ENCODE results near the gene NEURL1. TPM values are rescaled to one million over a fixed set of nuclear protein-coding genes. Genes with fewer than 3 reads are reported as not detected.
"Not testable (repeated sequence)": the region's sequence is repeated elsewhere in the genome, so short reads cannot be mapped to it uniquely, and the experiment has no call there.

NEURL1 gene
- total RNA-seq, 2 donors from 2014 or later = 2.5 to 3.5 TPM

DNA sequence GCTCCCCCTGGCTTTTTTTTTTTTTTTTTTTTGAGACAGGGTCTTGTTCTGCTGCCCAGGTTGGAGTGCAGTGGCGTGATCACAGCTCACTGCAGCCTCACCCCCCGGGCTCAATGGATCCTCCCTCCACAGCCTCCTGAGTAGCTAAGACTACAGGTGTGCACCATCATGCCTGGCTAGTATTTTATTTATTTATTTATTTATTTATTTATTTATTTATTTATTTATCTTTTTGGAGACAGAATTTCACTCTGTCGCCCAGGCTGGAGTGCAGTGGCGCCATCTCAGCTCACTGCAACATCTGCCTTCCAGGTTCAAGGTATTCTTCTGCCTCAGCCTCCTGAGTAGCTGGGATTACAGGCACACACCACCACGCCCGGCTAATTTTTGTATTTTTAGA lies 10.3 kb downstream of the NEURL1 start:
- H3K9me3 Mint-ChIP-seq; H3K27ac Mint-ChIP-seq; DNase-seq; H3K36me3 Mint-ChIP-seq (ENCODE audit: insufficient read depth in 2 of 2); ATAC-seq (replicated peaks in 1 of 2): not testable (repeated sequence)
- peaks cover 56% of the 10 kb centered on the region for H3K4me1 Mint-ChIP-seq (ENCODE audit: low read depth)
- peak overlapping the region in 1 of 2 donors; percentile 16 for H3K4me3 Mint-ChIP-seq
- H3K27me3 Mint-ChIP-seq (ENCODE audit: low read depth) = peaks cover 56% of the 10 kb centered on the region

DNA sequence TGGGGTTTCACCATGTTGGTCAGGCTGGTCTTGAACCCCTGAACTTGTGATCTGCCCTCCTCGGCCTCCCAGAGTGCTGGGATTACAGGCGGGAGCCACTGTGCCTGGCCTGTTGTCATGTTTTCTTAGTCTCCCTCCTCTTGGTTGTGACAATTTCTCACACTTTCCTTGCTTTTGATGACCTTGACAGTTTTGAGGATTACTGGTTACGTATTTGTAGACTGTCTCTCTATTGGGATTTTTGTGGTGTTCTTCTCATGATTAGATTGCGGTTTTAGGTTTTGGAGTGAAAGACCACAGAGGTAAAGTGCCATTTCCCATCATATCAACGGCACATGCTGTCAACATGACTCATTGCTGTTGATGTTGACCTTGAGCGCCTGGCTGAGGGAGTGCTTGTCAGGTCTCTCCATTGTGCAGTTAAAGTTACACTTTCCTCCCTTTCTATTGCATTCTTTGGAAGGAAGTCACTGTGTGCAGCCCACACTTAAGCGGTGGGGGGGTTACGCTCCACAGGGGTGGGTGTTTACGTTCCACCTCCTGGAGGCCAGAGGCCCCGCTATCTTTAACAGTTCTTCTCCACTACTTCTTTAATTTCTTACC lies 10.8 kb downstream of the NEURL1 start:
- no peaks in the 10 kb centered on the region for H3K36me3 Mint-ChIP-seq (ENCODE audit: insufficient read depth in 2 of 2)
- ATAC-seq (replicated peaks in 1 of 2) (peak; percentile 91 to 93), DNase-seq (peak; percentile 57 to 70)
- H3K27me3 Mint-ChIP-seq (ENCODE audit: low read depth) = peaks cover 51% of the 10 kb centered on the region
- H3K9me3 Mint-ChIP-seq = no peaks in the 10 kb centered on the region
- H3K27ac Mint-ChIP-seq = peak overlapping the region; percentile 11
- H3K4me1 Mint-ChIP-seq (ENCODE audit: low read depth) = peaks cover 54% of the 10 kb centered on the region
- peak overlapping the region; percentile 16 to 21 for H3K4me3 Mint-ChIP-seq

DNA sequence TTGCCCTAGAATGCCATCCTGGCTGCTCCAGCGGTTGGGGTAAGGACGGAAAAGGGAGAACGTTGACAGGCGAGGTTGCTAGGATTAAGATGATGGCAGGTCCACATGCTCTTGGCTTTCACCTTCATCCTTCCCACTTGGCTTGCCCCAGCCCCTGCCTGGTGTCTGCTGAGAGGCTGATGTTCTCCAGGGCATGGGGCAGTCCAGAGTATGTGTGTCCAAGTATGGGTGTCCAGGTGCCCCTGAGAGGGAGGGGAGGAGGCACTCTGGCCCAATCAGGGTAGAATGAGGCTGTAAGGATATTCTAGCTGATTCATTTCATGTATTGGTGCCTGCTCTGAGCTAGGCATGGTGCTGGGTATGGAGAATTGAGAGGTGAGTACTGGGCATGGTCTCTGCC lies 12.6 kb downstream of the NEURL1 start:
- Mint-ChIP-seq H3K4me3 (no peak overlapping the region), H3K27ac (no peak overlapping the region), H3K9me3 (no peaks in the 10 kb centered on the region), H3K36me3 (ENCODE audit: insufficient read depth in 2 of 2) (no peaks in the 10 kb centered on the region), H3K4me1 (ENCODE audit: low read depth) (peaks cover 36% of the 10 kb centered on the region), H3K27me3 (ENCODE audit: low read depth) (peaks cover 45% of the 10 kb centered on the region)
- no peak for DNase-seq
- no peak for ATAC-seq (replicated peaks in 1 of 2)

DNA sequence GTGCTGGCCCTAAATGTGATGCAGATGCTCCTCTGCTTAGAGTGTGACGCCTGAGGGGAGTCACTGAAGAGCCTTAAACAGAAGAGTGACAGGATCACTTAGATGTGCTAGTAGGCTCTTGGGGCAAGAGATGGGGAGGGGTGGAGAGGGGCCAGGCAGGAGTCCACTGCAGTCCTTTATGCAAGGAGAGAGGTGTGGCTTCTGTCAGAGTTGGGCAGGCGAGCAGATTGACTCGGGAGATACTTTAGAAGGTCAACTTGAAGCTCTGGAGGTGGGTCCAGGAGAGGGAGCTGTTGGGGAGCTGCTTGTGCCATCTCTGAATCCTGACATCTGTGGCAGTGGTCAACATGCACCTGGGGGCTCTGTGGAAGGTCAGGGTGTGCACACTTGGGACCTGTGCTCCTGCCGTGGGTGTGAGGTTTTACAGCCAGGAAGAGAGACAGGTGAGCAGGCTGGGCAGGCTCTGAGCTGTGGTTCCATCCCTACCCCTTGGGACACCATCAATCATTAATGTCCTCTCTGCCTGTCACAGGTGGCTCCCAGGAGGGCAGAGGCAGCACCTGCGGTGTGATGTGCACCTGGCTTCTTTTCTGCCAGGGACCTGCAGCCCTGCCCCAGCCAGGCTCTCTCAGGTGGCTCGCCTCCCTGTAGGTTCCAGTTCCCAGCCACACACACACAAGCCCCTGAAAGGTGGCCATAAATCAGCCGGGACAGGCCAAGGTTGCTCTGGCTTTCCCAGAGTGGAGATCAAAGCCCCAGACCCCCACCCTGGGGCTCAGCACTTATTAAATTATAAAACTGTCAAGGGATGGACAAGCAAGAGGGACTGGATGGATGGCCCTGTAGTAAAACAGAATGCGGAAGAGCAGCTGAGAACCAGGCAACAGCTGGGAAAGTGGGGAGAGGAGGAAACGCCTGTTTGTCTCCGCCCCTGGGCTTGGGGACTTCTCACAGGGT lies 14.0 kb downstream of the NEURL1 start:
- H3K27ac Mint-ChIP-seq = no peak overlapping the region
- ATAC-seq (replicated peaks in 1 of 2) = no peak

DNA sequence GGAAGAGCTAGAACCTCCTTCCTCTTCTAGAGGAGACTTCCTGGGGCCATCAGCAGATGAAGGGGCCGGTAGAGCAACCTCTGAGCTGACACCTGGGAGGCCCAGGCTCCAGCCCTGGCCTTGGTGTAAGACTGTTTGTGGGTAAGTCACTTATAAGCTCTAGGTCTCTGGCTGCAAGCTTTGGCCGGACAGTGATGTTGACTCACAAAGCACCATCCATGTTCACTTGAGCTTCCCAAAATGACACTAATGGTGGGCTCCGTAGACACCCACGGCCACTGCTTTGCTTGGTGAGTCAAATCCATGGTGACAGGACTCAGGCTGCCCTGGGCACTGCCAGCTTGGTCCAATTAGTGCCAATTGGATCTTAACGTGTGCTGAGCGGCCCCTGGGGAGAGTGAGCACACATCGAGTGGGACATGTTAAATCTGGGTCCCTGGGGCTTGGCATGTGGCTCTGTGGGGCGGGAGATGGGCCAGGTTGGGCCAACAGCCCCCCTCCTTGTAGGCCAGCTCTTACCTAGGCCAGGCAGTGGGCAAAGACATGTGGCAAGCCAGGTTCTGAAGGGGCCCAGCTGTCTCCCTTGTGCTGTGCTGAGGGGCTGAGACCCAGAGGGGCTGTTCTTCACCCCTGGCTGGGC lies 16.7 kb downstream of the NEURL1 start:
- Mint-ChIP-seq H3K36me3 (ENCODE audit: insufficient read depth in 2 of 2) (no peaks in the 10 kb centered on the region), H3K27me3 (ENCODE audit: low read depth) (peaks cover 39% of the 10 kb centered on the region), H3K4me3 (no peak overlapping the region), H3K4me1 (ENCODE audit: low read depth) (peaks cover 12% of the 10 kb centered on the region), H3K27ac (no peak overlapping the region), H3K9me3 (no peaks in the 10 kb centered on the region)
- ATAC-seq (replicated peaks in 1 of 2) = no peak
- no peak for DNase-seq

More for the DNA sequence above, 14.0 kb downstream of the NEURL1 start:
- Mint-ChIP-seq H3K4me3 (no peak overlapping the region), H3K4me1 (ENCODE audit: low read depth) (peaks cover 31% of the 10 kb centered on the region), H3K36me3 (ENCODE audit: insufficient read depth in 2 of 2) (no peaks in the 10 kb centered on the region), H3K27me3 (ENCODE audit: low read depth) (peaks cover 49% of the 10 kb centered on the region), H3K9me3 (no peaks in the 10 kb centered on the region)
- no peak for DNase-seq

DNA sequence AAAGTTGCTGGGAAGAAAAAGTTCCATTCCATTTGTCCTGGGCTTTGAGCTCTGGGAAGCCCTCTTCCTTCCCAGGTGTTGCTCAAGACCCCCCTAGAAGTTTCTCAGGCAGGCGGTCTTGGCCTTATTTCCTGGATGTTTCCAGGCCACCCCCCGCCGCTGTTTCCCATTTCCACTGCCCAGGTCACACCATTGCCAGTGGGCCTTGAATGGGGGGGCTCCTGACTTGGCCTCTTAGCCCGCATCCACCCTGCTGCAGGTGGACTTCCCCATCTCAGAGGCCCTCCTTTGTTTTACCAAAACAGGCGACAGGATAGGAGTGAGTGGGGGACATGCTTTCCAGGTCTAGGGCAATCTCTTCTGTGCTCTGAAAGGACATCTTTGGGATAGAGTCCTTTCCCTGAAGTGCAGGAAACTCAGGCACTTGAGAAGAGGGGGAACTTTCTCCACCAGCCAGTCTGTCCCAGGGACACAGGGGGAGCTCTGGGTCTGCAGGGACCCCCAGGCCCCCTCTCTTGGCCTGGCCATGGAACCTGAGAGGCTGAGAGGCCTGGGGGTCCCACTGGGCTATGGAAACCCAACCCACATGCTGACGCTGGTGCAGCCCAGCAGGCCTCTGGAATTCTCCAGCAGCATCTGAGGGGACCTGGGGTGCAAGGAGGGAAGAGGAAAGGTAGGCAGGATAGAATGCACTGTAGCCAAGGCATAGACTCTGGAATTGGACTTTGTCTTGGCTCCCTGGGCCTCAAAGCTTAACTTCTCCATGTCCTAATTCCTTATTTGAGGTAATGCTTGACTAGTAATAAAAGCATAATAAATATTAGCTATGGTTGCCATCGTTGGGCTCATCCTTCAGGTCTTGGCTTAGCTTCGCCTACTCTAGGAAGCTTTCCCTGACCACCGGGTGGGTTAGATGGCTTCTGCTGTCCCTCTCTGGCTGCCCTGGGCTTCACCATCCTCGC lies 17.6 kb downstream of the NEURL1 start:
- H3K36me3 Mint-ChIP-seq (ENCODE audit: insufficient read depth in 2 of 2) = no peaks in the 10 kb centered on the region

DNA sequence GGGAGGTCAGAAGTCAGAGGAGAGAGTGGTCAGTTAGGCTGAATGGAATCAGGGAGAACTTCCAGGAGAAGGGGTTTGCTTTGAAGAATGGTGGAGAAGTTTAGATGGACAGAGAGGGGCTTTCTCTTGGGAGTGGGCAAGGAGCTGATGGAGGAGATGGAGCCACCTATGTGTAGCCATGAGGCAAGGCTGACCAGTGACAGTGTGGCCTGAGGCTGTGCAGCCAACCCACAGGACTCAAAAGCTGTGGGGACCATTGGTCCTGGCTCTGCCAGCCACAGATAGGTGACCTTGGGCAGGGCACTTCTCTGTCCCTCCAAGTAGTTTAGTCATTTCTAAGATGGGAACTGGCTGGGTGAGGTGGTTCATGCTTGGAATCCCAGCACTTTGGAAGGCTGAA lies 18.7 kb downstream of the NEURL1 start:
- ATAC-seq (replicated peaks in 1 of 2) (no peak), DNase-seq (no peak)
- no peaks in the 10 kb centered on the region for H3K9me3 Mint-ChIP-seq
- no peaks in the 10 kb centered on the region for H3K36me3 Mint-ChIP-seq (ENCODE audit: insufficient read depth in 2 of 2)
- H3K4me1 Mint-ChIP-seq (ENCODE audit: low read depth) = peaks cover 13% of the 10 kb centered on the region
- H3K27ac Mint-ChIP-seq = no peak overlapping the region
- H3K27me3 Mint-ChIP-seq (ENCODE audit: low read depth) = peaks cover 27% of the 10 kb centered on the region
- no peak overlapping the region for H3K4me3 Mint-ChIP-seq

More for the DNA sequence above, 17.6 kb downstream of the NEURL1 start:
- H3K27me3 Mint-ChIP-seq (ENCODE audit: low read depth) = peaks cover 38% of the 10 kb centered on the region
- H3K4me1 Mint-ChIP-seq (ENCODE audit: low read depth) = peaks cover 19% of the 10 kb centered on the region
- H3K4me3 Mint-ChIP-seq = no peak overlapping the region
- no peak overlapping the region for H3K27ac Mint-ChIP-seq
- no peak for ATAC-seq (replicated peaks in 1 of 2)
- no peaks in the 10 kb centered on the region for H3K9me3 Mint-ChIP-seq
- DNase-seq = no peak

DNA sequence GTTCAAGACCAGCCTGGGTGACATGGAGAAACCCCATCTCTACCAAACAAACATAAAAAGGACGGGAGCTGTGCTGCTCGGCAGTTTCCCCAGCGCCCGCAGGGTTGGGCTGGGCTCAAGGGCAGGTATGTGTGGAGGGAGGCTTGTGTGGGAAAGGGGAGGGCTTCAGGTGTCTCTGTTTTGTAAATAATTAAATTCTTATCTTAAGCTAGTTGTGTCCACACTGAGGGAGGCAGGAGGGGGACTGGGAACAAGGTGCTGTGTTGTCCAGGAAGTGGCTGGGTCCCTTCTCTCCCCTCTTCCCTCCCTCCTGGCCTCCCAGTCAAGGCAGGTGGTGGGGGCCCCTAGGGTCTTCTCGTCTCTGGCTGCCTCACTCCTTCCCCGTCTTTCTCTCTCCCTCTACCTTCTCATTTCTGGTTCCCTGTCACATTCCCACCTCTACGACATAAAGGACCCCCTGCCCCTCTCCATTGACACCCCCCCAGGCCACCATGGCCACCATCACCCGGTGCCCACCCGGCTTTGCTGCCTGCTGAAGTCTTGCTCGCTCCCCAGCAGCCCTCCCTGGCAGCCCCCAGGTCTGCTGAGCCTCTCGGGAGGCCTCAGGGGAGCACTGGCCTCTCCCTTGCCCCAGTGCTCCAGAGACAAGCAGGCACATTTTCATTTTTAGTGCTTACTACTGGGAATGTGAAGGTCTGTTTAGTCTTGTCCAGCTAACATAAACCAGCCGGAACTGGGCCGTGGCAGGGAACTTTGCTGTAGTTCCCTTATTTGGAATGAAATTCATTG lies 19.3 kb downstream of the NEURL1 start:
- Mint-ChIP-seq H3K36me3 (ENCODE audit: insufficient read depth in 2 of 2) (no peaks in the 10 kb centered on the region), H3K27ac (no peak overlapping the region)

DNA sequence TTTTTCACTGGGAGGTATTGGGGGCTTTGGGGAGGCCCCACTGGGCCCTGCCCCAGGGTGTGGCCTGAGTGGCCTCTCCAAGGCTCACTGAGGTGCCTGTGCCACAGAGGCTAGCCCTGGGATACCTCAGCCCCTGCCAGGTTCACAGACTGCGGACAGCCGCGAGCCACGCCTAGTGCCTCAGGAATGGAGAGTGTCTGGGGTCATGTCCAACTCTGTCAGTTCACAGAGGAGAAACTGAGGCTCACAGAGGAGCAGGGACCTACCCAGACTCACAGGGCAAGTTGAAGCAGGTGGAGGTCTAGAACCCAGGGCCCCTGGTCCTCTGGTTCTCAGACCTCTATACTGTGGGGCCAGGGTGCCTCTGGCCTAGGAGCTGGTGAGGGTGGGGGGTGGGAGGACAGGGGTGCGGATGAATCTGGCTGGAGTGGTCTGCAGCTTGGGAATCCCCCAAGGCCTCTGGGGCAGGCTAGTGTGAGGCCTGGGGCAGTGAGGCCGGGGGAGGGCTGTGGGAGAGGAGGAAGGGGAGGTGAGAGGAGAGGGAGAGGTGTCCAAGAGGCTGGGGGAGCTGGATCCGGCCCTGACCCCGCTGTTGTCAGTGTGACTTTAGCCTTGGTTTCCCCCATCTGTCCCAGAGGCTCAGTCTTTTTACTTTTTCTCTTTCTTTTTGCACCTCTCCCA lies 20.0 kb downstream of the NEURL1 start:
- ATAC-seq (replicated peaks in 1 of 2) = no peak
- Mint-ChIP-seq H3K9me3 (no peaks in the 10 kb centered on the region), H3K4me3 (no peak overlapping the region), H3K4me1 (ENCODE audit: low read depth) (peaks cover 24% of the 10 kb centered on the region), H3K27ac (no peak overlapping the region), H3K36me3 (ENCODE audit: insufficient read depth in 2 of 2) (no peaks in the 10 kb centered on the region), H3K27me3 (ENCODE audit: low read depth) (peaks cover 18% of the 10 kb centered on the region)
- no peak for DNase-seq

More for the DNA sequence above, 19.3 kb downstream of the NEURL1 start:
- no peaks in the 10 kb centered on the region for H3K9me3 Mint-ChIP-seq
- ATAC-seq (replicated peaks in 1 of 2) (no peak), DNase-seq (no peak)
- H3K4me3 Mint-ChIP-seq = no peak overlapping the region
- H3K4me1 Mint-ChIP-seq (ENCODE audit: low read depth) = peaks cover 19% of the 10 kb centered on the region
- H3K27me3 Mint-ChIP-seq (ENCODE audit: low read depth) = peaks cover 21% of the 10 kb centered on the region

DNA sequence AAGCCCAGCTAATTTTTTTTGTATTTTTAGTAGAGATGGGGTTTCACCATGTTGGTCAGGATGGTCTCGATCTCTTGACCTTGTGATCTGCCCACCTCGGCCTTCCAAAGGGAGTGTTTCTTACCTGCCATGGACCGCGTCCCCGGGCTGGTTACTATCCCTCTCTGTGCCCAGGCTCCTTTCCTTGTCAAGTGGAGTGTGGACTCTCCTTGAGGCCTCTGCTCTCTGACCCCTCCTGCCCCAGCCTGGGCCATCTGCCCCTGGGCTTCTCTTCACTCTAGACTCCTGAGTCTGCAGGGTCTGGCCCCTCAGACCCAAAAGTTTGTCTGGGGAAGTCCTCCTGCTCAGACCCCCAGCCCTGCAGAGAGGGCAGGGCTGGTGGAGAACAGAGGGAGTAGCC lies 20.7 kb downstream of the NEURL1 start:
- Mint-ChIP-seq H3K27me3 (ENCODE audit: low read depth) (peaks cover 18% of the 10 kb centered on the region), H3K4me3 (no peak overlapping the region), H3K4me1 (ENCODE audit: low read depth) (peaks cover 24% of the 10 kb centered on the region), H3K27ac (no peak overlapping the region), H3K9me3 (no peaks in the 10 kb centered on the region), H3K36me3 (ENCODE audit: insufficient read depth in 2 of 2) (no peaks in the 10 kb centered on the region)
- ATAC-seq (replicated peaks in 1 of 2) (no peak), DNase-seq (no peak)

DNA sequence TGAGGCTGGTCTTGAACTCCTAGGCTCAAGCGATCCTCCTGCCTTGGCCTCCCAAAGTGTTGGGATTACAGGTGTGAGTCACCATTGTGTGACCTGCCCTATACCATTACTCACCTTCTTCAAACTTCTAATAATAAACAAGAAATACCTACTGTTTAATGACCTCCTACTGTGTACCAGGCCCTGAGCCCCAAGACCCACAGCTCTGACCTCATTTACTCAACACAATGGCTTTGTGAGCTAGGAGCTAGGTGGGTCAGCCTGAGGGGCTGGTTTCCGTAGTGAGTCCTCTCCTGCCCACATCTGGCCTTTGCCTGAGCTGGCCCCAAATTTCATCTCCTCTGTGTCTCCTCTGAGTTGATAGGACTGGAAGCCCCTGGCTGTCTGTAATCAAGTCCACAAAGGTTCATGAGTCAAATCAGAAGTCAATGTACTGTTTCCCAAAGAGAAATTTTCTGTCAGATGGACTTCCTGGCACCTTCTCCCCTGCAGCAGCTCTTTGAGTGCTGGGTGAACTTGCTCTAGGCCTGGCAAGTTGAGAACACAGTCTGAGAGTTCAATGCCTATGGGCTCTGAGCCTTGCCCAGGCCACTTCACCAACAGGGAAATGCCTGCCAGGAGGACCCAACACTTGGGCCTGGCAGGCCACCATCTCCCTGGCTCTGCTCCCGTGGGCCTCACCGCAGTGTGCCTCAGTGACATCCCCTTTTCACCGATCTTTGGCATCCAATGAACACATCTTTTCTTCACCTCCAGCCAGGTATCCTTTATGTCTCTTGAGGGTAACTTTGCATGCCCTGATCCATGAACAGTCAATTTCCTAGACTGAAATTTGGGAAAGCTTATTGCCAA lies 24.0 kb downstream of the NEURL1 start:
- Mint-ChIP-seq H3K27me3 (ENCODE audit: low read depth) (peaks cover 8% of the 10 kb centered on the region), H3K4me1 (ENCODE audit: low read depth) (peaks cover 24% of the 10 kb centered on the region), H3K4me3 (no peak overlapping the region), H3K36me3 (ENCODE audit: insufficient read depth in 2 of 2) (no peaks in the 10 kb centered on the region), H3K27ac (no peak overlapping the region), H3K9me3 (no peaks in the 10 kb centered on the region)
- DNase-seq = no peak
- ATAC-seq (replicated peaks in 1 of 2) = peak; percentile 18 to 23

Measured in activated T-cell treated with anti-CD3 and anti-CD28 coated beads, Interleukin-2, amount 50 U/mL, for 72 hours (primary cell).